Esophagus muscularis mucosa (tissue), 4 donors: ENCODE data around the gene TANGO2. TPM values are rescaled to one million over a fixed set of nuclear protein-coding genes. Genes with fewer than 3 reads are reported as not detected.
"Not testable (repeated sequence)": the region's sequence is repeated elsewhere in the genome, so short reads cannot be mapped to it uniquely, and the experiment has no call there.

Experiments
- DNase-seq: peaks from one replicate; pipeline ENCODE4 v3.0.0-alpha.2; 2017; ENCODE audit errors: extremely low spot score
- H3K27ac ChIP-seq, 4 donors: fragments of 200-600 bp; sonication (generic); replicated peaks in 1 of 4; 1 replicate in 3 of 4; 2 replicates in 1 of 4; pipeline ENCODE4 v1.5.1; 2016 to 2019; ENCODE audit warnings: mild to moderate bottlenecking in 1 of 4
- H3K27me3 ChIP-seq, 4 donors: fragments of 200-600 bp; sonication (generic); one replicate each; pipeline versions ENCODE4 v1.5.1 to v1.6.0; 2016 to 2019
- H3K36me3 ChIP-seq, 4 donors: fragments of 200-600 bp; sonication (generic); one replicate each; pipeline ENCODE4 v1.5.1; 2016 to 2019
- H3K4me1 ChIP-seq, 4 donors: fragments of 200-600 bp; sonication (generic); one replicate each; pipeline ENCODE4 v1.5.1; 2016 to 2019
- H3K4me3 ChIP-seq, 4 donors: fragments of 200-600 bp; sonication (generic); 1 replicate in 2 of 4; 2 replicates in 2 of 4; pipeline ENCODE4 v1.5.1; 2016 to 2019; ENCODE audit warnings: mild to moderate bottlenecking in 4 of 4, moderate library complexity in 1 of 4
- H3K9me3 ChIP-seq, 4 donors: fragments of 200-600 bp; sonication (generic); 1 replicate in 3 of 4; 2 replicates in 1 of 4; pipeline ENCODE4 v1.5.1; 2016 to 2019
- EP300 ChIP-seq: sonication (generic); formaldehyde crosslinking; IDR thresholded peaks from one replicate; pipeline ENCODE4 v1.6.1; 2017; ENCODE audit warnings: antibody characterized with exemption
- POLR2A ChIP-seq: fragments of 450-650 bp; IDR thresholded peaks from one replicate; pipeline ENCODE4 v1.6.1; 2017; ENCODE audit warnings: antibody characterized with exemption, moderate library complexity, mild to moderate bottlenecking, low read depth
- POLR2AphosphoS5 ChIP-seq, 2 donors: sonication (generic); formaldehyde crosslinking; IDR thresholded peaks; one replicate each; pipeline ENCODE4 v1.6.1; 2017; ENCODE audit warnings: antibody characterized with exemption in 2 of 2
- WGBS: methylation state at CpG from one replicate; pipeline ENCODE4 v1.1.5; 2018; 5-methylcytosine and 5-hydroxymethylcytosine counted together
- intact Hi-C: fragments of 100-400 bp; cut with DNase I; formaldehyde crosslinking; loops from one replicate; pipeline ENCODE4 v1.15.1; 2023
- total RNA-seq, 4 donors: library from RNA; depleted of rRNA; stranded (reverse); fragments of >200 nt; gene quantifications; one replicate each; pipeline versions ENCODE4 v1.1.0 to v1.2.1, GENCODE V29; 2016
- TF ChIP-seq, protein P1 (sequence below), 3 experiments: fragments of 200-600 bp in 2 of 3; fragments of 450-650 bp in 1 of 3; sonication (generic) in 2 of 3; IDR thresholded peaks; one replicate each; pipeline ENCODE4 v1.5.1; 2017 to 2019; ENCODE audit warnings: antibody characterized with exemption in 3 of 3, mild to moderate bottlenecking in 2 of 3, moderate library complexity in 1 of 3

The TANGO2 gene
- total RNA-seq, 4 donors from 2014 or later = 37.1 to 44.4 (median 42.3) TPM

DNA sequence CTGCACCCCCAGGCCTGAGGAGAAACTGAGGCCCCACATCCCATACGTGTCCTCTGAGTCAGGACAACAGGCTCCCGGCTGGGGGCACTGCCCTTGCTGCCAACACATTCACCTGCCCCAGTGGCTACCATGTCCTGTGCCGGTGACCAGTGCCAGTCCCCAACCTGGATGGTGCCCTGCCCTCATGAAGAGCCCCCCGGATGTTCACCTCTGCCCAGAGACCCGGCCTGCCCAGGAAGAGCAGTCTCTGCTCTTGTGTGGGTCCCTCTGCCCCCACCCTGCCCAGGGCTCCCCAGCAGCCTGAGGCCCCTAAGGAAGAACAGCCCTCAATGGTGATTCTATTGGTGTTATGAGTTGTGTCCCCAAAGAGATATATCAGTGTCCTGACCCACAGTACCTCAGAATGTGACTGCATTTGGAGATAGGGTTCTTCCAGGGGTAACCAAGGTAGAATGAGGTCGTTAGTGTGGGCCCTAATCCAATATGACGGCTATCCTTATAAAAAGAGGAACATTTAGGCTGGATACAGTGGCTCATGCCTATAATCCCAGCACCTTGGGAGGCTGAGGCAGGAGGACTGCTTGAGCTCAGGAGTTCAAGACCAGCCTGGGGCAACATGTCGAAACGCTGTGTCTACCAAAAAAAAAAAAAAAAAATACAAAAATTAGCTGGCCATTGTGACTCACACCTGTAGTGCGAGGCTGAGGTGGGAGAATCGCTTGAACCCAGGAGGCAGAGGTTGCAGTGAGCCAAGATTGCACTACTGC, 45.9 kb downstream of the TANGO2 start:
- 95% methylated on average over 6 of the region's 11 CpGs for WGBS
- H3K4me3 ChIP-seq = no peak overlapping the region
- no peaks in the 10 kb centered on the region for H3K27me3 ChIP-seq
- intact Hi-C loops = no loop called here
- TF ChIP-seq POLR2AphosphoS5 (IDR thresholded peaks at IDR 0.05) (no peak), POLR2A (no peak), EP300 (no peak)
- TF ChIP-seq, protein P1, sequence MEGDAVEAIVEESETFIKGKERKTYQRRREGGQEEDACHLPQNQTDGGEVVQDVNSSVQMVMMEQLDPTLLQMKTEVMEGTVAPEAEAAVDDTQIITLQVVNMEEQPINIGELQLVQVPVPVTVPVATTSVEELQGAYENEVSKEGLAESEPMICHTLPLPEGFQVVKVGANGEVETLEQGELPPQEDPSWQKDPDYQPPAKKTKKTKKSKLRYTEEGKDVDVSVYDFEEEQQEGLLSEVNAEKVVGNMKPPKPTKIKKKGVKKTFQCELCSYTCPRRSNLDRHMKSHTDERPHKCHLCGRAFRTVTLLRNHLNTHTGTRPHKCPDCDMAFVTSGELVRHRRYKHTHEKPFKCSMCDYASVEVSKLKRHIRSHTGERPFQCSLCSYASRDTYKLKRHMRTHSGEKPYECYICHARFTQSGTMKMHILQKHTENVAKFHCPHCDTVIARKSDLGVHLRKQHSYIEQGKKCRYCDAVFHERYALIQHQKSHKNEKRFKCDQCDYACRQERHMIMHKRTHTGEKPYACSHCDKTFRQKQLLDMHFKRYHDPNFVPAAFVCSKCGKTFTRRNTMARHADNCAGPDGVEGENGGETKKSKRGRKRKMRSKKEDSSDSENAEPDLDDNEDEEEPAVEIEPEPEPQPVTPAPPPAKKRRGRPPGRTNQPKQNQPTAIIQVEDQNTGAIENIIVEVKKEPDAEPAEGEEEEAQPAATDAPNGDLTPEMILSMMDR (IDR thresholded peaks at IDR 0.05) = no peak
- DNase-seq = no peak
- no peaks in the 10 kb centered on the region for H3K4me1 ChIP-seq
- peaks cover 5 to 49% (median 33%) of the 10 kb centered on the region in 4 donors for H3K36me3 ChIP-seq
- no peaks in the 10 kb centered on the region for H3K9me3 ChIP-seq
- H3K27ac ChIP-seq = no peak overlapping the region

DNA sequence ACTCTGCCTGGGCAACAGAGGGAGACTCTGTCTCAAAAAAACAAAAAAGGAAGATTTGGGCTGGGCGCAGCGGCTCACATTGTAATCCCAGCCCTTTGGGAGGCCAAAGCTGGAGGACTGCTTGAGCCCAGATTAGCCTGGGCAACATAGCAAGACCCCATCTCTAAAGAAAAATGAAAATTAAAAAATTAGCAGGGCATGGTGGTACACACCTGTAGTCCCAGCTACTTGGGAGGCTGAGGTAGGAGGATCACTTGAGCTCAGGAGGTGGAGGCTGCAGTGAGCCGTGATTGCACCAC, 46.4 kb downstream of the TANGO2 start:
- H3K27me3 ChIP-seq, intact Hi-C loops, H3K9me3 ChIP-seq, H3K4me1 ChIP-seq, H3K4me3 ChIP-seq, H3K27ac ChIP-seq, DNase-seq: not testable (repeated sequence)
- peaks cover 3 to 44% (median 28%) of the 10 kb centered on the region in 4 donors for H3K36me3 ChIP-seq
- 96% methylated on average over 3 of the region's 3 CpGs for WGBS

DNA sequence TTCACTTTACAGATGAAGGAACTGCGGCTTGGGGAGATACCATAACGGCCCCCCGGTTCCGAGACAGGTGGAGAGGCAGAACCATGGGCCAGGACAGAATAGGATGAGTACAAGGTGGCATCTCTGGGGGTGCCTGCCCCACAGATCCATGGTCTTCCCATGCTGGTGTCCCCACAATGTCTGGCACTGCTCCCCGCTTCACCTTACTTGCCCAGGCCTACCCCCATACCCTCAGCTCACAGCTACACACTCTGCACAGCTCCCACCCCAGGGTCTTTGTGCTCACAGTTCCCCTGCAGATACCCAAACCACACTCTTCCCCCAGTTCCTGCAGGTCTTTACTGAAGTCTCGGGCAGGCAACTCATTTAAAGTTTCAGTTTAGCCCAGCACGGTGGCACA, 47.7 kb downstream of the TANGO2 start:
- no peak for DNase-seq
- TF ChIP-seq, protein P1 (IDR thresholded peaks at IDR 0.05) = no peak
- TF ChIP-seq POLR2A = no peak
- no peak for TF ChIP-seq EP300
- no peak for TF ChIP-seq POLR2AphosphoS5 (IDR thresholded peaks at IDR 0.05)
- Histone ChIP-seq H3K4me3 (no peak overlapping the region), H3K27ac (no peak overlapping the region), H3K4me1 (no peaks in the 10 kb centered on the region), H3K36me3 (peaks cover 0 to 31% (median 15%) of the 10 kb centered on the region in 4 donors), H3K9me3 (no peaks in the 10 kb centered on the region), H3K27me3 (no peaks in the 10 kb centered on the region)
- intact Hi-C loops = no loop called here
- WGBS = 96% methylated on average over 7 of the region's 7 CpGs

DNA sequence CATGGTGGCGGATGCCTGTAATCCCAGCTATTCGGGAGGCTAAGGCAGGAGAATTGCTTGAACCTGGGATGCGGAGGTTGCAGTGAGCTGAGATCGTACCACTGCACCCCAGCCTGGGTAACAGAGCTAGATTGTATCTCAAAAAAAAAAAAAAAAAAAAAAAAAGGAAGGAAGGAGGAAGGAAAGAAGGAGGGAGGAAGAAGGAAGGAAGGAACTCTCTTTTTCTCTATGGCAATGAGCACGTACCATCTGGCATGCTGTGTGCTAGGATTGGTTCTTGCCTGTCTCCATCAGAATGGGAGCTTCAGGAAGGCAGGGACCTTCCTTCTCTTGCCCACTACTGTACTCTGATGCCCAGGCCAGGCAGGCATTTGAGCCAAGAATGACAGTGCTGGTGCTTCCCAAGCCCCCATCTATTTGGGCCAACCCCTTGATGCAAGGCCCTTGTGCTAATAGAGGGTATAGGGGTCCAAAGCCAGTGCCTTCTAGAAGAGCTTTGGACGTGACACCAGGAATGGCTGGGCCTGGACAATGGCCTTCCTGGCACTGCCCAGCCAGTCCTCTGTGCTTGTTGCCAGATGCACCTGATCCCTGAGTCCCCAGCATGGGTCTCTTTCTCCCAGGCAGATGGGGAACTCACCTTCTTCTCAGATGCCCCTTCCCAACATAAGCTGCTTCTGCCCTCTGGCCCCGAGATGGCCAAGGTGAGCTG, 48.6 kb downstream of the TANGO2 start:
- Histone ChIP-seq H3K27me3 (no peaks in the 10 kb centered on the region), H3K4me1 (no peaks in the 10 kb centered on the region), H3K4me3 (no peak overlapping the region), H3K36me3 (peaks cover 0 to 22% (median 6%) of the 10 kb centered on the region in 4 donors), H3K27ac (no peak overlapping the region), H3K9me3 (no peaks in the 10 kb centered on the region)
- 96% methylated on average over 5 of the region's 7 CpGs for WGBS
- TF ChIP-seq, protein P1 (IDR thresholded peaks at IDR 0.05) = no peak
- no peak for TF ChIP-seq POLR2AphosphoS5 (IDR thresholded peaks at IDR 0.05)
- no peak for TF ChIP-seq POLR2A
- TF ChIP-seq EP300 = no peak
- intact Hi-C loops = no loop called here
- DNase-seq = no peak

DNA sequence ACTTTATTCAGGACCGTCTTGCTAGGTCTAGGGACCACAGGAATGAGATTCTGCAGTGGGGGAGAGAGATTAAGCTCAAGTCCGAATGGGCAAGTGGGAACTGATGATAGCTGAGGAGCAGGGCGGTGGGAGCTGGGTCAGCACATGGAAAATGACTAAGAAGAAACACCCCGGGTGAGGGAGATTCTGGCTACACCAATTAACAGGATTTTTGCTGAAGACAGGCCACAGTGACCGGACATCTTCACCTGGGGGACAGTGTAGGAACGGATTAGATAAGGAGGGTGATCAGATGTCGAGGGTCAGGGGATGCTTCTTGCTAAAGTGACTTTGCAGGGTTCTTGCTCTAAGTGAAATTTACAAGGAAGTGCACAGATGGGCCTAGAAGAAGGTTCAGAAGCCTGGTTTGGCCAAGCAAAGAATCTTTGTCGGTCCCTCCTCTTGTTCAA, 50.6 kb downstream of the TANGO2 start:
- Histone ChIP-seq H3K4me3 (no peak overlapping the region), H3K4me1 (no peaks in the 10 kb centered on the region), H3K9me3 (no peaks in the 10 kb centered on the region), H3K27ac (no peak overlapping the region), H3K27me3 (no peaks in the 10 kb centered on the region), H3K36me3 (peaks cover 0 to 2% (median 0%) of the 10 kb centered on the region in 4 donors)
- intact Hi-C loops = no loop called here
- TF ChIP-seq POLR2AphosphoS5 (IDR thresholded peaks at IDR 0.05) = no peak
- no peak for TF ChIP-seq EP300
- TF ChIP-seq, protein P1 (IDR thresholded peaks at IDR 0.05) = no peak
- no peak for TF ChIP-seq POLR2A
- no peak for DNase-seq
- 88% methylated on average over 8 of the region's 8 CpGs for WGBS
